Stimulated activated naive CD4-positive, alpha-beta T cell (primary cell): ENCODE data around the gene TGM1.

ENCODE experiments used
- DNase-seq, 6 experiments: peaks; one replicate each; lab custom pipeline; 2025; lab: John Stamatoyannopoulos, UW

The TGM1 gene

GRCh38 chr14:24271134-24271833 is 8.3 kb upstream of the TGM1 start, which contains the start of gene RABGGTA:
TSS of gene RABGGTA (minus strand) at chr14:24271597. CDS start at chr14:24271115, 482 bp downstream.
- DNase-seq: peak; percentile 84 to 96 (median 92)

DNA sequence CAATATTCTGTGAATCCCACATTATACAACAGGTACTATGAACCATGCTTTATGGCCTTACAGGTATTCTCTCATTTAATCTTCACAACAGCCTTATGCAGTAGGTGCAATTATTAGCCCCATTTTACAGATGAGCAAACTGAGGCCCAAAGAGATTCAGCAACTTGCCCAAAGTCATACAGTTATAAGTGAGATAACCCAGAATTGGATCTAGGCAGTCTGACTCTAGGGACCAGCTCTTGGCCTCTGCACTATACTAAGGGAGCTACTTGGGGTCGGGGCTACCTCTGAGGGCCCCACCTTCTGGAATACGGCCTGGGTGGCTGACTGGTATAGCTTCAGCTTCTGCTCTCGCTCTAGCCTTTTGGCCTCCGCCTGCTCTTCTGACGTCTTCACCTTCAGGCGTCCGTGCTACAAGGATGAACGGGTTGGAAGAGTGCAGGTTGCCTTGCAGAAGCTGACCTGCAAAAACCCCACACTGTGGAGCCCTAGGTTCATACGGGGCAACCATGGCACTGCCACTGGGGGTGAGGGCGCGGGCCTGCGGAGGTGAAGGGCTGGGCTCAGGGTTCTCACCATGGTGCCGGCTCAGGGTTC is 7.7 kb upstream of the TGM1 start:
- no peak for DNase-seq

DNA sequence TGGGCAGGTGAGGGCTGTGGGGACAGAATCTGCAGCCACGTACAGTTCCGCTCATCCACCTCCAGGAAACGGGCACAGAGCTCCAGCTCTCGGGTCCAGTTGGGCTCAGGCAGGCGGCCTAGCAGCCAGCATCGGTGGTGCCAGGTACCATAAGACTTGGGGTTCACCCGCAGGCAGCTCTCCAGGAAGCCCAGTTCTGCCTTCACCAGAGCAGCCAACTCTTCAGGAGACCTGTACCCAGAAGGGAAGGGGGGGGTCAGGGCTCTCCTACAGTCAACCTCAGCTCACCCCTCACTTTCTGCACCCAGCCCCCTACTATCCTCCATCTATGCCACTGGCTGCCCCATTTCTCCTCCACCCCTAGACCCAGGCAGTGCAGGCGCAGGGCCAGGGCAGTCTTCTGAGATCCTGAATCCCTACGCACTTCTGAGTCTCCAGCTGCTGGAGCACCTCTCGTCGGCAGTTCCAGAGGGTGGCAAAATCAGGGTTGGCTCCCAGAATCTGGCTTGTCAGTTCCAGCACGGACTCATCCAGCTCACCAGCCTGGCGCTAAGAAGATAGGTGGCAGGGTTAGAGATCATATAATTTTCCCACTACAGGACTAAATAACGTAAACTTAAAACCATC is 7.0 kb upstream of the TGM1 start:
- no peak for DNase-seq

- DNase-seq: no peak
These were observed 6.4 kb upstream of the TGM1 start for GRCh38 chr14:24269368-24269767.

DNA sequence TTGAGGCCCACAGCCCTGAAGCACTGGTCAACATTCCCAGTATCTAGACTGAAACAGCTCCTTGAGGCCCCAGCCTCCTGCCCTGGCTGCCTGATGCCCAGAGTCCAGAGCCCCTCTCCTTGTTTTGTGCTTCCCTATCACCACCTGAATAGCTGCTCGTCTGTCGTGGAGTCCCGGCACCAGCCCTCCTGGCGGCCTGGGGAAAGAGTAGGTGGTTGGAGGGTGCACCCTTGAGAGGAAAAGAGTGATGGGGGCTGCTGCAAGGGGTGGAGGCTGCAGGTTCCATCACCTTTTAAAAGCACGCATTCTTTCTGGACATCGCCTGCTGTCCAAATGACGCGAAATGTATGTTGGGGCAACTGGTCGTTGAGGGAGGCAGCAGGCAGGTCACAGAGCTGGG is 5.2 kb upstream of the TGM1 start:
- DNase-seq: no peak

- DNase-seq: no peak
These were observed 4.5 kb upstream of the TGM1 start for GRCh38 chr14:24267516-24267915.

GRCh38 chr14:24266344-24267244 is 3.6 kb upstream of the TGM1 start:
- no peak for DNase-seq

DNA sequence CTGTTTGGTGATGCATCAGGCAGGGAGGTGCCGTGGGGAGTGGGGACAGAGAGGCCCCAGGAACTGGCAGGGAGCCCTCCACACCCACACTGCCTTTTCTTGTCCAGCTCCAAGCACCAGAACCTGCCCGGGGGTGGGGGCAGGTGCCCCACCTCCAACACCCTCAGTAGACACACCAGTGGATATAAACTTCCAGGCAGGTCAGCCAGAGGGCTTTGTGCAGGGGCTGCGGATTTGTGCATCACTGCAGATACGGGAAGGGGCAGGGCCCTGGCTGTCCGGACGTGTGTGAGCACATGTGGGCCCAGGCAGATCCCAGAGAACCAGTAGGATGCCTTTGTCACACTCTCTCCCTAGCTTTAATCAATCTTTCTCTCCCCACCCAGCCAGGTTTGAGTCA is 1.3 kb upstream of the TGM1 start:
- no peak for DNase-seq

DNA sequence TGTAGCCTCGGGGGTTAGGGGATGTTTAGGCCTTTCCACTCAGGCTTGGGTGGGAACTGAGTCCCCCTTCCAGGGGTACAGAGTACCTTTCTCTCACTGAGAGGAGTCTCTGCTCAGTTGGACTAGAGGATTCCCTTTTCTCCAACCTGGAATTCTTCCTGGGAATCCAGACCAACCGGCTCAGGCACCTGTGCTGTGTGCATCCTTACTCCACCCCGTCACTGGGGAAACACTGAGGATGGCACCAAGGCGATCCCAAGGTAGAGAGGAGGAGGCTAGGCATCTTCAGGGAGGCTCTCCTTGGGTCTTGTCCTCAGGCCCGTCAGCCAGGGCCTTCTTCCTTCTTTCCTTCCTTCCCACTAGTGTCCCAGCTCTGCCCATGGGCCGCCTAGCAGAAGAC is 871 bp upstream of the TGM1 start:
- DNase-seq: no peak

DNA sequence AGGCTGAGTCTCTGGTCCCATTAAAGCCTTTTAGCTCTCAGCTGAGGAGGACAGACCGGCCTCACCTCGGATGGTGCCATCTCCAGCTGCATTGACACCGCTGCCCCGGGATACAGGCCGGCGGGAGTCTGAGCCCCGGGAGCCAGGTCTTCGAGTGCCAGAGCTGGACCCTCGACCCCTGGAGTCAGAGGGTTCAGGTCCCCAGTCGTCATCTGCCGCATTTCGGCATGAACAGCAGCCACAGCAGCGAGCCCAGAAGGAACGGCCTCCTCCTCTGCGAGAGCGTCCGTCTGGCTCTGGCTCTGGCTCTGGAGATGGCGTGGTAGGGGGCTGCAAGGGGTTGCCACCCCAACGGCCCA is 1.0 kb downstream of the TGM1 start:
- no peak for DNase-seq

- no peak for DNase-seq
These were observed 1.6 kb downstream of the TGM1 start for GRCh38 chr14:24261256-24261968.

DNA sequence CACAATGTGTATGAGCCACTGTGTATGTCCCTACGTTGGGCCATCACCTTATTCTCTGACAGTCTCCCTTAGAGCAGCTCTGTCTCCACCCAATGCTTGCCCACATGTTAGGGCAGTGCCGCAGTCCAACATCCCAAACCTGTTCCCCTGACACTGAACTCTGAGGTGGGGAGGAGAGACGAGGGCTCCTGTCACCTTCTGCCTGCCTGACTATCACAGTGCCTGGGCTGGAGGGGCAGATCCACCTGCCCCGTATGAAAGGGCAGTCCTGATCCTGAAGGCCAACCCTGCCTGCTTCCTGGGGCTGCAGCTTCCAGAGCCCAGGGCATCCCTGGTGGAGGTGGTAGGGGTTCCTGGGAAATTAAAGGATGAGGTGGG is 2.2 kb downstream of the TGM1 start:
- no peak for DNase-seq

DNA sequence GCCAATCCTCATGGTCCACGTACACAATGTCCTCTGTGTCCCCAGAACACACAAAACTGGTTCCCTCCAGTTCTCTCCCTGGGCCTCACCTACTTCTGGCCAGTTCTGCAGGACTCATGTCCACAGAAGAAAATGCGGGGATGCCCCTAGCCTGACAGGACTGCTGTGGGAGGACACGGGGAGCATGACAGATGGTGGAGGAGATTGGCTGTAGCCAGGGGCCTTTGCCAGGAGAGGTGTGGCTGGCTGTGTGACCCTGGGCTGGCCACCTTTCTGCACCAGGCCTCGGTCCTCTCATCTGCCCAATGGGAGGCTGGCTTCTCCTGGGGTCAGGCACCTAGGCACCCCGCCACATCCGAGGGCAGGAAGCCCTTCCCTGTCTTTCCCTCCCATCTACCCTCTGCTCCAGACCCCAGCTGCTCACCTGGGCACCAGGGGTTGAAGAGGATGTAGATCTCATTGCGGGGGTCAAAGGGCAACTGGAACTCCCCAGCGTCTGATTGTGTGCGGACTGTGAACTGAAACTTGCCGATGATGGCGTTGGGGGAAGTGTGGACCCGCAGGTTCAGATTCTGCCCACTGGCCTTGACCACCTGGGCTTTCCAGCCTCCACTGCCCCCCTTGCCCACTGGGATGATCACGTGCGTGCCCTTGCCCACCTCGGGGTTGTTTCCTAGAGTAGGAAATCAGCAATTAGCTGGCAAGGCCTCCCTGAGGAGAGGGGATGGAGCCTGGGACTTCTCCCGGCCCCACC is 2.8 kb downstream of the TGM1 start:
- DNase-seq: no peak

- DNase-seq: no peak
These were observed 3.5 kb downstream of the TGM1 start for GRCh38 chr14:24259282-24260025.

GRCh38 chr14:24258548-24259265 is 4.3 kb downstream of the TGM1 start:
- no peak for DNase-seq

- DNase-seq: no peak
These were observed 4.9 kb downstream of the TGM1 start for GRCh38 chr14:24258119-24258518.

DNA sequence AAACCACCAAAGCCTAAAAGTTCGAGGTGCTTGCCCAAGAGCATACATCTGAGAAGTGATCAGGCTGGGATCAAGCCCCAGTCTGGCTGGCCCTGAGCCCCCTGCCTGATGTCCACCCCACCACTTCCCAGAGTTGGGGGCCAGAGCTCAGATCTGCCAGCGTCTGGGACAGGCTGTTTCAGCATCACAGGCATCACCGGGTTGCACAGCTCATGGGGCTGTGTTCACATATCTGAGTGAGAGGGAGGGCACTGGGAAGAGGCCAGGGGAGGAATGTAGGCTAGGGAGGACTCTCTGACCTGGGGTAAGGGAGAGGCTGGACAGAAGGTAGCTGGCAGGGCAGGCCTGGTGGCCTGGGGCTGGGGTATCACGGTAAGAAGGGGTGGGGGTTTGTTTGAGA is 6.0 kb downstream of the TGM1 start:
- no peak for DNase-seq

DNA sequence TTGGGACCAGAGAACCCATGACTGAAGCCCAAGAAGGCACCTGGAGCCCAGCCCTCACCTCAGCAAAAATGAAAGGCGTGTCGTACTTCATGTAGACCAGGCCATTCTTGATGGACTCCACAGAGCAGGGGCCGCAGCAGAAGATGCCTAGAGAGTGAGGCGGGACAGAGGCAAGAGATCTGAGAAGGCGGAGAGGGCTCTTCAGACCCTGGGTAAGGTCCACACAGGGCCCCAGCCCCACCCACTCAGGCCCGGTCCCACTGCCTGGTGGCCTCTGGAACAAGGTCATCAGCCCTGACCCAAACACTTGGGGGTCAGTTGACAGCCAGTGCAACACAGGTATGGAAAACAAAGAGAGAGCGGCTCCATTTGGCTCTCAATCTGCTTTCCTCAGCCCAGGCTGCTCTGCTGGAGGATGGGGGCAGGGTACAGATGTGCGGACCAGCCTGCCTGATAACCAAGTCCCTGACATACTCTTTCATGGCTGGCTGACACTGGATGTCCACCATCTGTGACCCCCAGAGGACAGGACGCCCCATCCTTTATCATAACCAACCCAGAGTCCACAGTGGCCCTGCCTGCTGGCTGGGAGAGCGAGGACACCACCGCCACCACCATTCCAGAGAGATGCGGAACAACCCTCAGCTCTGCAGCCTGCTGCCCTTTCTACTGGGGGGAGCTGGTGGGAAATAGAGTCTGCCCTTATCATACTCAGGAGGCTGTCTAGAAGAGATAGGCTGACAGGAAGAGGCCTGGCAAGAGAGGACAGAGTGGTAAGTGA is 6.9 kb downstream of the TGM1 start:
- DNase-seq: no peak

DNA sequence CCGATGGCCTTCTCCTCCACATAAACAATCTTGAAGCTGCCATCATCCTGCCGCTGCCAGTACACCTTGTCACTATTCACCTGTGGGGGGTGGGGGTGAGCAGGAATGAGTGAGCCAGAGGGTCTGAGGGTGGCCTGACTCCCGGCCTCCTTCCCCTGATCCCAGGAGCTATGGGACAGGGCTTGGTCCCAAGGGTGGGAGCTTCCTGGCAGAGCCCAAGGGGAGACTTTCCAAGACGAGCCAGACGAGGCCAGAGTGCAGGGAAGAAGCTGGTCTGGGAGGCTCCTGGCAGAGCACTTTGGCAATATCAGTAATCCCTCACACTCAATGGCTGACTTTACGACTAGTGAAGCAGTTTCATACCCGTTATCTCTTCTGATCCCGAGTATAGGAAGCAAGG is 7.5 kb downstream of the TGM1 start:
- no peak for DNase-seq
